Activated naive CD8-positive, alpha-beta T cell treated with anti-CD3 and anti-CD28 coated beads, Interleukin-2, amount 50 U/mL, for 24 hours (primary cell): Measurements from ENCODE around the gene EIF4G3.
"Not testable (repeated sequence)": the region's sequence is repeated elsewhere in the genome, so short reads cannot be mapped to it uniquely, and the experiment has no call there.

Experiments
- ATAC-seq: fragments of 150-1000 bp; cut with Tn5 transposase; one replicate; pipeline ENCODE4 v1.10.0; 2021
- DNase-seq: peaks from one replicate; pipeline ENCODE4 v3.0.0; 2021
- H3K27ac Mint-ChIP-seq: one replicate; pipeline ENCODE4 v1.8.0; 2021; ENCODE audit warnings: mild to moderate bottlenecking, mixed read lengths
- H3K27me3 Mint-ChIP-seq: one replicate; pipeline ENCODE4 v1.8.0; 2021; ENCODE audit warnings: mixed read lengths
- H3K36me3 Mint-ChIP-seq: one replicate; pipeline ENCODE4 v1.8.0; 2021; ENCODE audit warnings: low read depth, mixed read lengths
- H3K4me1 Mint-ChIP-seq: one replicate; pipeline ENCODE4 v1.8.0; 2021; ENCODE audit warnings: mixed read lengths
- H3K4me3 Mint-ChIP-seq: one replicate; pipeline ENCODE4 v1.8.0; 2021; ENCODE audit warnings: mild to moderate bottlenecking, moderate library complexity, mixed read lengths
- H3K9me3 Mint-ChIP-seq: one replicate; pipeline ENCODE4 v1.8.0; 2021; ENCODE audit warnings: mixed read lengths

Gene EIF4G3

GRCh38 chr1:20868263-20868662 is 308.4 kb downstream of the EIF4G3 start:
- Mint-ChIP-seq H3K27ac (no peak overlapping the region), H3K9me3 (no peaks in the 10 kb centered on the region), H3K36me3 (peaks cover 21% of the 10 kb centered on the region), H3K27me3 (no peaks in the 10 kb centered on the region), H3K4me1 (no peaks in the 10 kb centered on the region), H3K4me3 (no peak overlapping the region)
- ATAC-seq: no peak
- DNase-seq: no peak

- Mint-ChIP-seq H3K27ac (no peak overlapping the region), H3K4me1 (no peaks in the 10 kb centered on the region), H3K27me3 (no peaks in the 10 kb centered on the region), H3K4me3 (no peak overlapping the region), H3K9me3 (no peaks in the 10 kb centered on the region), H3K36me3 (peaks cover 18% of the 10 kb centered on the region)
- DNase-seq (no peak), ATAC-seq (no peak)
These were observed 308.9 kb downstream of the EIF4G3 start for GRCh38 chr1:20867847-20868246.

GRCh38 chr1:20867062-20867461 is 309.6 kb downstream of the EIF4G3 start:
- peaks cover 19% of the 10 kb centered on the region for H3K36me3 Mint-ChIP-seq
- no peaks in the 10 kb centered on the region for H3K4me1 Mint-ChIP-seq
- H3K27ac Mint-ChIP-seq: no peak overlapping the region
- no peaks in the 10 kb centered on the region for H3K27me3 Mint-ChIP-seq
- DNase-seq: no peak
- ATAC-seq: no peak
- H3K4me3 Mint-ChIP-seq: no peak overlapping the region
- no peaks in the 10 kb centered on the region for H3K9me3 Mint-ChIP-seq

GRCh38 chr1:20865001-20865400 is 311.7 kb downstream of the EIF4G3 start:
- Mint-ChIP-seq H3K36me3 (peaks cover 31% of the 10 kb centered on the region), H3K4me3 (no peak overlapping the region), H3K27ac (no peak overlapping the region), H3K9me3 (no peaks in the 10 kb centered on the region), H3K4me1 (no peaks in the 10 kb centered on the region), H3K27me3 (no peaks in the 10 kb centered on the region)
- no peak for DNase-seq
- no peak for ATAC-seq

DNA sequence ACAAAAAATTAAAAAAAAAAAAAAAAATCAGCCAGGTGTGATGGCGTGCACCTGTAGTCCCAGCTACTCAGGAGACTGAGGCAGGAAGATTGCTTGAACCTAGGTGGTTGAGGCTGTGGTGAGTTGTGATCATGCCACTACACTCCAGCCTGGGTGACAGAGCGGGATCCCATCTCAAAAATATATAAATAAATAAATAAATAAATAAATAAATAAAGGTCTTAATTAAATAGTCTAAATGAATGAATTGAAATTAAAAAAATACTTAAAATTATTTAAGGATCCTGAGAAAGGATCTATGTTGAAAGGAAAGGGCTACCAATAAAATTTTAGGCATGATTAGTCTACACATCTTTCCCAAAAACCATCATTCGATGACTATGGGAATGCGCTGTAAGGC is 322.2 kb downstream of the EIF4G3 start:
- H3K27ac Mint-ChIP-seq: no peak overlapping the region
- no peaks in the 10 kb centered on the region for H3K4me1 Mint-ChIP-seq
- no peak overlapping the region for H3K4me3 Mint-ChIP-seq
- ATAC-seq: no peak
- DNase-seq: no peak
- H3K36me3 Mint-ChIP-seq: peaks cover 41% of the 10 kb centered on the region
- H3K9me3 Mint-ChIP-seq: no peaks in the 10 kb centered on the region
- no peaks in the 10 kb centered on the region for H3K27me3 Mint-ChIP-seq

DNA sequence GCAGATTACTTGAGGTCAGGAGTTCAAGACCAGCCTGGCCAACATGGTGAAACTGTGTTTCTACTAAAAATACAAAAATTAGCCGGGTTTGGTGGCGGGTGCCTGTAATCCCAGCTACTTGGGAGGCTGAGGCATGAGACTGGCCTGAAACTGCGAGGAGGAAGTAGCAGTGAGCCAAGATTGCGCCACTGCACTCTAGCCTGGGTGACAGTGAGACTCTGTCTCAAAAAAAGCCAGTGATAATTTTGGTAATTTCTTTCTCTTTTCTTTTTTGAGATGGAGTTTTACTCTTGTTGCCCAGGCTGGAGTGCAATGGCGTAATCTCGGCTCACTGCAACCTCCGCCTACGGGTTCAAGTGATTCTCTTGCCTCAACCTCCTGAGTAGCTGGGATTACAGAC is 324.9 kb downstream of the EIF4G3 start:
- not testable (repeated sequence) for H3K27ac Mint-ChIP-seq, H3K9me3 Mint-ChIP-seq, H3K4me3 Mint-ChIP-seq, H3K4me1 Mint-ChIP-seq, ATAC-seq, DNase-seq, H3K27me3 Mint-ChIP-seq
- peaks cover 38% of the 10 kb centered on the region for H3K36me3 Mint-ChIP-seq

GRCh38 chr1:20850021-20850420 is 326.7 kb downstream of the EIF4G3 start:
- Mint-ChIP-seq H3K4me1 (no peaks in the 10 kb centered on the region), H3K36me3 (peaks cover 37% of the 10 kb centered on the region)
- no peak for ATAC-seq

GRCh38 chr1:20849100-20849499 is 327.6 kb downstream of the EIF4G3 start:
- no peaks in the 10 kb centered on the region for H3K9me3 Mint-ChIP-seq
- DNase-seq (no peak), ATAC-seq (no peak)
- peaks cover 41% of the 10 kb centered on the region for H3K36me3 Mint-ChIP-seq
- H3K27me3 Mint-ChIP-seq: no peaks in the 10 kb centered on the region
- H3K4me3 Mint-ChIP-seq: no peak overlapping the region
- H3K4me1 Mint-ChIP-seq: no peaks in the 10 kb centered on the region
- no peak overlapping the region for H3K27ac Mint-ChIP-seq

More at GRCh38 chr1:20850021-20850420, 326.7 kb downstream of the EIF4G3 start:
- Mint-ChIP-seq H3K27ac (no peak overlapping the region), H3K4me3 (no peak overlapping the region), H3K27me3 (no peaks in the 10 kb centered on the region), H3K9me3 (no peaks in the 10 kb centered on the region)
- no peak for DNase-seq

DNA sequence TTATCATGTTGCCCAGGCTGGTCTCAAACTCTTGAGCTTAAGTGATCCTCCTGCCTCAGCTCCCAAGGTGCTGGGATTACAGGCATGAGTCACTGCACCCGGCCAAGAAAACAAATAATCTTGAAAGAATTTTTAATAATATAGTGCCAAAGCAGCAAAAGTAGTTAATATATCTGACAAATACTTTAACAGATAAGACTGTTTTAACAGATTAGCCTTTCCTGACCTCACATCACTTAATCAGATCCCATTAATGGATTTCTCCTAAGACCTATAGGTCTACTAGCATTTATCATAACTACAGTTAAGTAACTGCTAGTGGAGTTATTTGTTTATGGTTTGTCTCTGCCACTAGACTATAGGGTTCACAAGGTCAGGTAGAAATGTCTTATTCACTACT is 328.5 kb downstream of the EIF4G3 start:
- ATAC-seq: no peak
- H3K4me1 Mint-ChIP-seq: no peaks in the 10 kb centered on the region
- H3K27ac Mint-ChIP-seq: no peak overlapping the region
- no peak overlapping the region for H3K4me3 Mint-ChIP-seq
- no peaks in the 10 kb centered on the region for H3K9me3 Mint-ChIP-seq
- DNase-seq: no peak
- peaks cover 41% of the 10 kb centered on the region for H3K36me3 Mint-ChIP-seq
- no peaks in the 10 kb centered on the region for H3K27me3 Mint-ChIP-seq

- Mint-ChIP-seq H3K36me3 (peaks cover 39% of the 10 kb centered on the region), H3K9me3 (no peaks in the 10 kb centered on the region), H3K4me1 (no peaks in the 10 kb centered on the region), H3K4me3 (no peak overlapping the region), H3K27me3 (no peaks in the 10 kb centered on the region), H3K27ac (no peak overlapping the region)
- DNase-seq (no peak), ATAC-seq (no peak)
These were observed 329.1 kb downstream of the EIF4G3 start for GRCh38 chr1:20847611-20848080.

- H3K27me3 Mint-ChIP-seq: no peaks in the 10 kb centered on the region
- peaks cover 37% of the 10 kb centered on the region for H3K36me3 Mint-ChIP-seq
- H3K4me1 Mint-ChIP-seq: no peaks in the 10 kb centered on the region
- DNase-seq (no peak), ATAC-seq (no peak)
- no peak overlapping the region for H3K4me3 Mint-ChIP-seq
- H3K9me3 Mint-ChIP-seq: no peaks in the 10 kb centered on the region
- H3K27ac Mint-ChIP-seq: no peak overlapping the region
These were observed 330.0 kb downstream of the EIF4G3 start for GRCh38 chr1:20846461-20847374.

DNA sequence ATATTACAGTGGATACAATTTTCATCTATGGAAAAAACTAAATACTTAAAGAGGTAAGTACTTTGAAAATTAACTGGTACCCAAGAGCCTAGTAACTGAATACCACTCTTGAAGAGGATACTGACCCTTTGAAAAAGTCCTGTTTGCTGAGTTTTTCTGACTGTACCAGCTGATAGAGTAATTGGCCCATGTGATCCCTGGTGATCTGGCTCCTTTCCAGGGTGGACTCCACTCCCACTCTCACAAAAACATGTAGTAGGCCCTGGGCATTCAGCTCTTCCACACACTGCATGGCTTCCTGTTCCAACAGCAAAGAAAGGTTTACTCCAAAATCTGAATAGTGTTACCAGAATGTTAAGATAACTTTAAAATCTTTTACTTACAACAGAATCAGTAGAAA is 336.0 kb downstream of the EIF4G3 start:
- ATAC-seq (no peak), DNase-seq (no peak)
- Mint-ChIP-seq H3K9me3 (no peaks in the 10 kb centered on the region), H3K4me3 (no peak overlapping the region), H3K27me3 (no peaks in the 10 kb centered on the region), H3K4me1 (no peaks in the 10 kb centered on the region), H3K27ac (no peak overlapping the region), H3K36me3 (peaks cover 29% of the 10 kb centered on the region)

GRCh38 chr1:20837554-20838192 is 339.0 kb downstream of the EIF4G3 start:
- Mint-ChIP-seq H3K27ac (no peak overlapping the region), H3K36me3 (peaks cover 36% of the 10 kb centered on the region), H3K27me3 (no peaks in the 10 kb centered on the region), H3K4me1 (no peaks in the 10 kb centered on the region), H3K9me3 (no peaks in the 10 kb centered on the region), H3K4me3 (no peak overlapping the region)
- DNase-seq (no peak), ATAC-seq (no peak)

- Mint-ChIP-seq H3K4me3 (no peak overlapping the region), H3K36me3 (peaks cover 32% of the 10 kb centered on the region), H3K9me3 (no peaks in the 10 kb centered on the region), H3K27ac (no peak overlapping the region), H3K4me1 (no peaks in the 10 kb centered on the region), H3K27me3 (no peaks in the 10 kb centered on the region)
- DNase-seq: no peak
- ATAC-seq: no peak
These were observed 340.5 kb downstream of the EIF4G3 start for GRCh38 chr1:20836230-20836629.

GRCh38 chr1:20834780-20835179 is 341.9 kb downstream of the EIF4G3 start:
- no peak overlapping the region for H3K27ac Mint-ChIP-seq
- H3K9me3 Mint-ChIP-seq: no peaks in the 10 kb centered on the region
- no peak for ATAC-seq
- no peak overlapping the region for H3K4me3 Mint-ChIP-seq
- no peak for DNase-seq
- no peaks in the 10 kb centered on the region for H3K4me1 Mint-ChIP-seq
- no peaks in the 10 kb centered on the region for H3K27me3 Mint-ChIP-seq
- peaks cover 21% of the 10 kb centered on the region for H3K36me3 Mint-ChIP-seq
